Measurements from ENCODE around the gene BACH2. TPM values are rescaled to one million over a fixed set of nuclear protein-coding genes. Genes with fewer than 3 reads are reported as not detected.

Gene BACH2
- total and polyA plus RNA-seq, 2 experiments from 2014 or later, result 5.4 to 5.6 TPM

DNA sequence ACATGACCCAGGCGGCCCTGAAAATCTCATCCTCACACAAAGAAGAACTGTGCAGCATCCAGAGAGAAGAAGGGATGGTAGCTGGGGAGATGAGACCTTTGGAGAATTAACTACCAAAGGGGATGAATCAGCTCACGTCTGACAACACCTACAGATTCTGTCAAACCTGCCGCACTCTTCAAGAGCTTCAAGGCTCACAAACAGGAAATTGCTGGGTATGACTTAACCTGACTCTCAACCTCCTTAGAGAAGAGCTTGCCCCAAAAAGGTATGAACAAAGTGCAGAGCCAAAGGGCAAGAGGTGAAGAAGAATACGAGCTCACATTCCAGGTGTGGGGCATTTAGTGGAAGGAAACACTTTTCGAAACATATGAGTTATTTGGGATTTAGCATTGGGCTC is 139.8 kb downstream of the BACH2 start:
- Histone ChIP-seq H3K4me1 (ENCODE audit: low read depth) (peaks cover 25% of the 10 kb centered on the region), H3K27ac (no peak overlapping the region), H3K4me3 (no peak overlapping the region), H3K27me3 (no peaks in the 10 kb centered on the region), H3K36me3 (no peaks in the 10 kb centered on the region), H3K9me3 (ENCODE audit: low read depth) (no peaks in the 10 kb centered on the region)
- DNase-seq (ENCODE audit: low read depth in 1 of 2, low spot score in 1 of 2), result no peak
- no peak for TF ChIP-seq CTCF (IDR thresholded peaks at IDR 0.05; ENCODE audit: low read depth, low read length)

- no peak overlapping the region for H3K4me3 ChIP-seq
- no peak overlapping the region for H3K27ac ChIP-seq
- H3K9me3 ChIP-seq (ENCODE audit: low read depth), result no peaks in the 10 kb centered on the region
- no peak for TF ChIP-seq CTCF (IDR thresholded peaks at IDR 0.05; ENCODE audit: low read depth, low read length)
- peaks cover 18% of the 10 kb centered on the region for H3K4me1 ChIP-seq (ENCODE audit: low read depth)
- no peak for DNase-seq (ENCODE audit: low read depth in 1 of 2, low spot score in 1 of 2)
- H3K27me3 ChIP-seq, result no peaks in the 10 kb centered on the region
- H3K36me3 ChIP-seq, result no peaks in the 10 kb centered on the region
Observed at GRCh38 chr6:90154755-90155470, 141.7 kb downstream of the BACH2 start.

GRCh38 chr6:90151576-90152422 is 144.8 kb downstream of the BACH2 start:
- Histone ChIP-seq H3K4me3 (no peak overlapping the region), H3K27me3 (no peaks in the 10 kb centered on the region), H3K4me1 (ENCODE audit: low read depth) (peaks cover 1% of the 10 kb centered on the region), H3K9me3 (ENCODE audit: low read depth) (no peaks in the 10 kb centered on the region), H3K27ac (no peak overlapping the region), H3K36me3 (no peaks in the 10 kb centered on the region)
- no peak for DNase-seq (ENCODE audit: low read depth in 1 of 2, low spot score in 1 of 2)
- no peak for TF ChIP-seq CTCF (IDR thresholded peaks at IDR 0.05; ENCODE audit: low read depth, low read length)

DNA sequence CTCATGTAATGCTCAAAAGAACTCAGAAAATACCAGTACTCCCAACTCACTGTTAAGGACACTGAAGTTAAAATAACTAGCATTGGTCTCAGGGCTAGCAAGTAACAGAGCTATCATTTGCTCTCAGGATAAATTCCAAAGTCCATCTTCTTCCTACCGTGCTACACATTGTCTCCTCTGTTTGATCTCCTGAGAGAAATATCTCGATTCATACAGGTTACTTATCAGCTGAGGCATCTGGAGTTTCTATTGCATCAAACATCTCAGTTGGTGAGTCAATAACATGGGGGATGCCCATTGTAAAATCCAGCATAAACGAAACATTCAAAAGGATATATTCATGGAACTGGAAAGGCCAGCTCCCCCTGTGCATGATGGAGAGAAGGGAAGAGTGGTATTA is 147.4 kb downstream of the BACH2 start:
- Histone ChIP-seq H3K9me3 (ENCODE audit: low read depth) (no peaks in the 10 kb centered on the region), H3K4me1 (ENCODE audit: low read depth) (no peaks in the 10 kb centered on the region), H3K27me3 (no peaks in the 10 kb centered on the region), H3K36me3 (no peaks in the 10 kb centered on the region), H3K4me3 (no peak overlapping the region), H3K27ac (no peak overlapping the region)
- DNase-seq (ENCODE audit: low read depth in 1 of 2, low spot score in 1 of 2), result no peak
- no peak for TF ChIP-seq CTCF (IDR thresholded peaks at IDR 0.05; ENCODE audit: low read depth, low read length)

GRCh38 chr6:90148867-90149266 is 147.8 kb downstream of the BACH2 start:
- no peaks in the 10 kb centered on the region for H3K9me3 ChIP-seq (ENCODE audit: low read depth)
- no peak overlapping the region for H3K27ac ChIP-seq
- no peak for TF ChIP-seq CTCF (IDR thresholded peaks at IDR 0.05; ENCODE audit: low read depth, low read length)
- no peak for DNase-seq (ENCODE audit: low read depth in 1 of 2, low spot score in 1 of 2)
- no peaks in the 10 kb centered on the region for H3K27me3 ChIP-seq
- no peaks in the 10 kb centered on the region for H3K36me3 ChIP-seq
- no peak overlapping the region for H3K4me3 ChIP-seq
- H3K4me1 ChIP-seq (ENCODE audit: low read depth), result no peaks in the 10 kb centered on the region
